Breast epithelium (tissue), 3 donors: ENCODE measurements around the gene OPCML.

ENCODE experiments used
- CTCF ChIP-seq, 3 donors: fragments of 450-650 bp; IDR thresholded peaks; one replicate each; pipeline ENCODE4 v1.5.1; 2016 to 2017; ENCODE audit warnings: antibody characterized with exemption in 3 of 3, mild to moderate bottlenecking in 3 of 3, moderate library complexity in 3 of 3
- POLR2AphosphoS5 ChIP-seq, 3 donors: sonication (generic); formaldehyde crosslinking; IDR thresholded peaks; one replicate each; pipeline ENCODE4 v1.6.1; 2017; ENCODE audit warnings: antibody characterized with exemption in 3 of 3

- no peak for TF ChIP-seq CTCF (IDR thresholded peaks at IDR 0.05)
- no peak for TF ChIP-seq POLR2AphosphoS5 (IDR thresholded peaks at IDR 0.05)
Observed at GRCh38 chr11:133041928-133042882, 490.1 kb downstream of the OPCML start.
